ENCODE results near the gene CFDP1.

CFDP1 gene

DNA sequence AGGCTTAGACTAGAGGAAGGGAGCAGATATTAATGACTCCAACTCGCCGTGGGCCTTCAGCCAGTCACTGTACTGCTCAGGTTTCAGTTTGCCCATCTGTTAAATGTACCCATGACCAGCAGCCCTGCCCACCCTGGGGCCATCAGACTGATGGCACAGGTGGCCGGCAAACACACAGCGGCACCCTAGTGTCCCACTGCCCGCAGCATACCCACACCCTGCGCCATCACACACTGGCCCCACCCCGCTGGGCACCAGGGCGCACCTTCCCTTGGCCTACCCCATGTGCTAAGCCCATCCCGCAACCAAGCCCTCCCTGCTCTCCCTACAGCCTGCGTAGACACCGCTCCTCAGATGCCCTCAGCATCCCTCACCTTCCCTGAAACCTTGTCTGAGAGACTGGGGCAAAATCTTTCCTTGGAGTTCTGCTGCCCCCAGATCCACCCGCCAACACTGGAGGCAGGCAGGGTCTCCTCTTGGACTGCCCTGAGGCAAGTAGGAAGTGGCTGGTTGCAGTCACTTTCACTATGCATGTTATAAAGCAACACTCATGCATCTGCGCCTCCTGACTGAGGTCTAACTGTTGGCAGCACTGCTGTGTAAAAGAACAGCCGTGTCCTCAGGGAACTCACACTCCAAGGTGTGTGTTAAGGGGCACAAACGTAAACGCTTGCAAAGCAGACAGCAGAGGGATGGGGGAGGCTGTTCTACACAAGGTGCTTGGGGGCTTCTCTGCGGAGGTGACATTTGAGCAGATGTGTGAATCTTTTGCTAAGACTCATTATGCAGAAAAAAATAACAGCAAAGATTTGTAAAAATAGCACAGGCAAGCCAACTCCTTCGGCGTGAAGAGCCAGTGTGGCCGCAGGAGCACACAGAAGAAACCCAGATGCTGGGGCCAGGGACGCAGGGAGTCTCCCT, 175.2 kb downstream of the CFDP1 start:
- TF ChIP-seq, protein P1, sequence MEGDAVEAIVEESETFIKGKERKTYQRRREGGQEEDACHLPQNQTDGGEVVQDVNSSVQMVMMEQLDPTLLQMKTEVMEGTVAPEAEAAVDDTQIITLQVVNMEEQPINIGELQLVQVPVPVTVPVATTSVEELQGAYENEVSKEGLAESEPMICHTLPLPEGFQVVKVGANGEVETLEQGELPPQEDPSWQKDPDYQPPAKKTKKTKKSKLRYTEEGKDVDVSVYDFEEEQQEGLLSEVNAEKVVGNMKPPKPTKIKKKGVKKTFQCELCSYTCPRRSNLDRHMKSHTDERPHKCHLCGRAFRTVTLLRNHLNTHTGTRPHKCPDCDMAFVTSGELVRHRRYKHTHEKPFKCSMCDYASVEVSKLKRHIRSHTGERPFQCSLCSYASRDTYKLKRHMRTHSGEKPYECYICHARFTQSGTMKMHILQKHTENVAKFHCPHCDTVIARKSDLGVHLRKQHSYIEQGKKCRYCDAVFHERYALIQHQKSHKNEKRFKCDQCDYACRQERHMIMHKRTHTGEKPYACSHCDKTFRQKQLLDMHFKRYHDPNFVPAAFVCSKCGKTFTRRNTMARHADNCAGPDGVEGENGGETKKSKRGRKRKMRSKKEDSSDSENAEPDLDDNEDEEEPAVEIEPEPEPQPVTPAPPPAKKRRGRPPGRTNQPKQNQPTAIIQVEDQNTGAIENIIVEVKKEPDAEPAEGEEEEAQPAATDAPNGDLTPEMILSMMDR (IDR thresholded peaks at IDR 0.05; ENCODE audit: low read depth, low read length) = no peak
- DNase-seq (ENCODE audit: low read depth, low spot score) = no peak
- in situ Hi-C loops (cut with HindIII; ENCODE audit: low sequenced_read_pairs) = no loop called here

GRCh38 chr16:75256696-75257343, 176.5 kb downstream of the CFDP1 start:
- in situ Hi-C loops (cut with HindIII; ENCODE audit: low sequenced_read_pairs) = no loop called here
- DNase-seq (ENCODE audit: low read depth, low spot score) = peak; percentile 59
- H3K4me3 ChIP-seq (ENCODE audit: low read depth, low read length) = no peak overlapping the region
- TF ChIP-seq, protein P1 (IDR thresholded peaks at IDR 0.05; ENCODE audit: low read depth, low read length) = no peak

More for the DNA sequence above, 175.2 kb downstream of the CFDP1 start:
- H3K4me3 ChIP-seq (ENCODE audit: low read depth, low read length) = no peak overlapping the region

GRCh38 chr16:75256059-75256571, 177.2 kb downstream of the CFDP1 start:
- DNase-seq (ENCODE audit: low read depth, low spot score) = no peak
- H3K4me3 ChIP-seq (ENCODE audit: low read depth, low read length) = no peak overlapping the region
- in situ Hi-C loops (cut with HindIII; ENCODE audit: low sequenced_read_pairs) = no loop called here
- TF ChIP-seq, protein P1 (IDR thresholded peaks at IDR 0.05; ENCODE audit: low read depth, low read length) = no peak

DNA sequence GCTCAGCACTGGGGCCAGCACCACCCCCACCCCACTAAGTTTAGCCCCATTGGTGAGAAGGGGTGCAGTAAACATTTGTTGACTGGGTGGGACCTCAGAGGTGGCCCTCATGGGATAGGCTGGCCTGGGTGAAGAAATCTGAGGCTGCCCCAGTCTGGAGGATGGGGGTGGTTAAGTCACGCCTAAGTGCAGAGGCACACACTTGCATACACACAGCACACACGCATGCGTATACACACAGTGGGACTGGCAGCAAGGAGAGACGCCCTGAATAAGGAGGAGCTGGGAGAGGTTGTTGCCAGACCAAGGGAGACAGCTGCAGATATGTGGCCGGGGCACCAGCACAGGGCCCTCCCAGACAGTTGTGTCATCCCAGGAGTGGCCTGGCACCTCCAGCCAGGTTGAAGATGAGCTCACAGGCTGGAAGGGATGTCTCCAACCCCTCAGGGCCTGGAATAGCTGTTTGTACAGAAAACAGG, 178.9 kb downstream of the CFDP1 start:
- H3K4me3 ChIP-seq (ENCODE audit: low read depth, low read length) = no peak overlapping the region
- TF ChIP-seq, protein P1 (IDR thresholded peaks at IDR 0.05; ENCODE audit: low read depth, low read length) = no peak
- in situ Hi-C loops (cut with HindIII; ENCODE audit: low sequenced_read_pairs) = no loop called here
- no peak for DNase-seq (ENCODE audit: low read depth, low spot score)

DNA sequence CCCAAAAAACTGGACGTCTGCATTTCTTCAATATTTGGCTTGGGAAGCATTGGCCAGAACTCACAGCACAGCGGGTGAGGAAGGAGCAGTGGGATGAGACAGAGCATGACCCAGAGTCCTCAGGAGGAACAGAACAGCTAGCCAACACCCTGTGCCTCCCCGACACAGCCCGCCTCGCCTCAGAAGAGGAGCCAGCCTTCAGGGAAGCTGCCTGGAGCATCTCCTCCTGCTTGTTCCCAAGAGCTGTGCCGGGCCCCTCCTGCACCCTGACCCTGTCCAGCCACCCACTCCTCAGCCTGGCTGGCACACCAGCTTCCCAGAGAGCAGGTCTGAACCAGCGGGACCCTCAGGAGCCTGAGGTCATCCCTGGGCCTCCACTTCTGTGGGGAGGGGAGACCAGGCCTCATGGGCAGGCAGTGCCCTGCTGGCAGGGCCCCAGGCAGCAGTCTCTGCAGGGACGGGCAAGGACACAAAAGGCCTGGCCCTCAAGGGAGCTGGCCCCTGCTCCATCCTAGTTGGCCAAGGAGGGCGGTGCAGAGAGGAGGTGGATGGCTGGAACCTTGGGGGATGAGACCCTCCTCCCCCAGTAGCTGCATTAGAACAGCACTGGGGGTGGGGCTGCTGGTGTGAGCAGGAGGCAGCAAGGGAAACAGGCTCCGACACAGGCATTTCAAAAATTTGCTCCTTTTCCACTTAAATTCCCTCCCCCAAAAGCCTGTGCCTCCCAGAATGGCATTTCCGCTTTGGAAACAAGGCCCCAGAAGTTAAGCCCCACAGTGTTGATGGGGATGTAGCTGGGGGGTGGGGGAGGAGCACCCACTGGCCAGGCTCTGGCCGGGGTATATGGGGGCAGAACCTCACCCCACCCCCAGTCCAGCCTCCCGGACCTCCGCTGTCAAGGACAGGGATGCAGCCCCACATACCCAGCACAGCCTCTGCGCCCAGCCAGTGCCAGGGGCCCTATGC, 180.1 kb downstream of the CFDP1 start:
- in situ Hi-C loops (cut with HindIII; ENCODE audit: low sequenced_read_pairs) = no loop called here
- TF ChIP-seq, protein P1 (IDR thresholded peaks at IDR 0.05; ENCODE audit: low read depth, low read length) = no peak
- peak; percentile 37 for DNase-seq (ENCODE audit: low read depth, low spot score)
- no peak overlapping the region for H3K4me3 ChIP-seq (ENCODE audit: low read depth, low read length)
